NCI-H187 (cell line): Measurements from ENCODE around the gene ZNF521.

Experiments
- DNase-seq, 2 experiments: peaks; one replicate each; lab custom pipeline; 2025; lab: John Stamatoyannopoulos, UW

ZNF521 gene

GRCh38 chr18:25335676-25336075 is 16.3 kb downstream of the ZNF521 start:
- DNase-seq, result no peak

GRCh38 chr18:25335062-25335461 is 16.9 kb downstream of the ZNF521 start:
- DNase-seq, result no peak

GRCh38 chr18:25334588-25334987 is 17.4 kb downstream of the ZNF521 start:
- DNase-seq, result no peak

- DNase-seq, result no peak
Measured at GRCh38 chr18:25332002-25332401, 20.0 kb downstream of the ZNF521 start.

GRCh38 chr18:25329783-25330182 is 22.2 kb downstream of the ZNF521 start:
- DNase-seq, result peak in 1 of 2 experiments; percentile 19

- no peak for DNase-seq
Measured at GRCh38 chr18:25327584-25327983, 24.4 kb downstream of the ZNF521 start.

- DNase-seq, result no peak
Measured at GRCh38 chr18:25326361-25326952, 25.5 kb downstream of the ZNF521 start.

GRCh38 chr18:25322806-25323205 is 29.2 kb downstream of the ZNF521 start:
- DNase-seq, result no peak

GRCh38 chr18:25316381-25317018 is 35.5 kb downstream of the ZNF521 start:
- no peak for DNase-seq

GRCh38 chr18:25314838-25315190 is 37.2 kb downstream of the ZNF521 start:
- DNase-seq, result no peak

GRCh38 chr18:25314151-25314837 is 37.7 kb downstream of the ZNF521 start:
- DNase-seq, result no peak

- no peak for DNase-seq
Measured at GRCh38 chr18:25313268-25313667, 38.7 kb downstream of the ZNF521 start.

- DNase-seq, result no peak
Measured at GRCh38 chr18:25310045-25310444, 41.9 kb downstream of the ZNF521 start.

- no peak for DNase-seq
Measured at GRCh38 chr18:25308381-25308780, 43.6 kb downstream of the ZNF521 start.

GRCh38 chr18:25307192-25307591 is 44.8 kb downstream of the ZNF521 start:
- no peak for DNase-seq

- DNase-seq, result no peak
Measured at GRCh38 chr18:25306671-25307070, 45.3 kb downstream of the ZNF521 start.

GRCh38 chr18:25305584-25305983 is 46.4 kb downstream of the ZNF521 start:
- DNase-seq, result no peak

GRCh38 chr18:25300492-25300891 is 51.5 kb downstream of the ZNF521 start:
- DNase-seq, result no peak

- no peak for DNase-seq
Measured at GRCh38 chr18:25299426-25300300, 52.3 kb downstream of the ZNF521 start.

GRCh38 chr18:25298853-25299274 is 53.1 kb downstream of the ZNF521 start:
- no peak for DNase-seq

- no peak for DNase-seq
Measured at GRCh38 chr18:25295624-25296138, 56.3 kb downstream of the ZNF521 start.

GRCh38 chr18:25291150-25291549 is 60.8 kb downstream of the ZNF521 start:
- no peak for DNase-seq
